SK-N-SH (cell line): ENCODE results near the gene RIMS4.

Experiments
- EZH2phosphoT487 ChIP-seq: fragments of 200-600 bp; sonication (generic); IDR thresholded peaks from 2 replicates; pipeline ENCODE4 v1.6.1; 2017; ENCODE audit warnings: low read depth, mixed run types, mild to moderate bottlenecking, antibody characterized with exemption, moderate library complexity, borderline replicate concordance
- FOXM1 ChIP-seq: IDR thresholded peaks from 2 replicates; pipeline ENCODE4 v1.4.0; 2012; ENCODE audit warnings: low read depth, mild to moderate bottlenecking
- MXI1 ChIP-seq: IDR thresholded peaks from 2 replicates; pipeline ENCODE4 v1.6.1; 2012; ENCODE audit warnings: mild to moderate bottlenecking, low read depth, low read length, improper control_type of control experiment
- TAF1 ChIP-seq: IDR thresholded peaks from 2 replicates; pipeline ENCODE4 v1.6.1; 2012; ENCODE audit warnings: low read depth, mild to moderate bottlenecking, low read length, moderate library complexity, borderline replicate concordance

DNA sequence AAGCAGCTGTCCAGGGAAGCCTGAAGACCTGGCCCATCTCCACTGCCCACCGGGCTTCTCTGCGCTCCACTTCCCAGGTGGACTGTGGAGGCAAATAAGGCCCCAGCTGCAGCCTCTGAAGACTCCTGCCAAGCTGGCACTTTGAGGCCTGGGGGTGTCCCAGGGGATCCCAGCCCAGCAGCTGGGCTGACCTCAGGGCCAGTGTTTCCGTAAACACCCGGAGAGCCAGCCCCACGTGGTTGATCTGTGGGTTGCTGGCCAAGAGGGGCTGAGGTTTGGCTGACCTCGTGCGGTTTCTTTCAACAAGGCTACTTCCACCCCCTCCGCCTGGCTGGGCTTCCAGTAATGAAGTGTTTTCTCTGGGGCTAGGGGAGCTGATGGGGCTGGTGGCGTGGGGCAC is 107.6 kb downstream of the RIMS4 start:
- TF ChIP-seq EZH2phosphoT487 (no peak), MXI1 (no peak), FOXM1 (no peak), TAF1 (no peak)
